HG02840 (cell line): ENCODE measurements around the gene ABCC3.

Source experiments
- ATAC-seq: cut with Tn5 transposase; IDR thresholded peaks from one replicate; pipeline ENCODE4 v1.9.1; 2021; ENCODE audit warnings: mild to moderate bottlenecking, moderate library complexity, moderate number of reproducible peaks; ENCODE audit not compliant: unreplicated experiment, low FRiP score

ABCC3 gene

GRCh38 chr17:50603340-50603739, 31.3 kb upstream of the ABCC3 start:
- no peak for ATAC-seq

- no peak for ATAC-seq
Observed at GRCh38 chr17:50604513-50604912, 30.2 kb upstream of the ABCC3 start.

DNA sequence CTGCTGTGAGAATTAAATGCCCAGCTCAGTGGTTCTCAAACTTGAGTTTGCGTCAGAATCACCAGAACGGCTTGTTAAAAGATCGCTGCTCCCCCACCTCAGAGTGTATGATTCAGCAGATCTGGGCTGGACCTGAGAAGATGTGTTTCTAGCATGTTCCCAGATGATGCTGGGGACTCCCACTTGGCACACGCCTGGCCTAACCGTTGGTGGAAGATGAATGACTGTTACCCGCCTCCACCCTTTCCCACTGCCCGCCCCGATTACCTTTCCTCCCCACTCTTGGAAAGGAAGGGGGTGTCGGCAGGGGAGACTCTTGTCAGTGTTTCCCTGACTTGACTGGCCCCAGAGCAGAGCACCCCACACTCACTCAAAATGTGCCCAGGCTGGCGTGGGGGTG, 29.3 kb upstream of the ABCC3 start:
- ATAC-seq, result no peak

- no peak for ATAC-seq
Observed at GRCh38 chr17:50607522-50608175, 27.0 kb upstream of the ABCC3 start.

- no peak for ATAC-seq
Observed at GRCh38 chr17:50608700-50609379, 25.8 kb upstream of the ABCC3 start.

DNA sequence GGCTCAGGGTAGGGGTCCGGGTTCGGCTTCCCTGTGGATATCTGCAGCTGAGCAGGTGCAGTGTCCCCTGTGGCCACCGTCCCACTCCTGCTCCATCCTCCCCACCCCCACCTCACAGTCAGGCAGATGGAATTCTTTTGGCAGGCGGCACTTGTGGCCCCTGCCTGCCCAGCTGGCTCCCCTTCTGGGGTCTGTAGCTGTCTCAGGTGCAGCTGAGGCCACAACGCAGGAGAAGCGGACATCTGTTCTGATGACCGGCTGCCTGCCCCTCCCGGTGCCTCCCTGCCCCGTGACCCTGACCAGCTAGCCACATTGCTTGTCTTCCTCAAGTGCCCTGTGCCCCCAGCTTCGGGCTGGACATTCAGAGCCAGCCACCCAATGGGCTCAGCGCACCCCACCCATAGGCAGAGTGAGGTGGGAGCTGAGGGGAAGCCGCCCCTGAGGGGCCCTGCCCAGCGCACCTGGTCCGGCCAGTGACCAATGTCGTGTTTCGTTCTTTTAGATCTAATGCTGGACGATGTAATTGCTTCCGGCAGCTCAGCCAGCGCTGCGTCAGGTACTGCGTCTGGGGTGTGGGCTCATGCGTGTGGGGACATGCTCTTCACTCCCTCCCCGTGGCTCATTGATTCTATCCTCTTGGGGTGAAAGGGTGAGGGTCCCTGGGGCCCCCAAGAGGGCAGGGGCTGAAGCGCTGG, 25.2 kb upstream of the ABCC3 start:
- no peak for ATAC-seq

GRCh38 chr17:50611634-50612033, 23.0 kb upstream of the ABCC3 start:
- ATAC-seq, result no peak

GRCh38 chr17:50612281-50612680, 22.4 kb upstream of the ABCC3 start:
- ATAC-seq, result no peak

GRCh38 chr17:50613007-50613992, 21.4 kb upstream of the ABCC3 start:
- ATAC-seq, result no peak

- ATAC-seq, result no peak
Observed at GRCh38 chr17:50614471-50615051, 20.1 kb upstream of the ABCC3 start.

GRCh38 chr17:50615828-50616227, 18.9 kb upstream of the ABCC3 start:
- no peak for ATAC-seq

GRCh38 chr17:50618300-50618699, 16.4 kb upstream of the ABCC3 start:
- no peak for ATAC-seq

DNA sequence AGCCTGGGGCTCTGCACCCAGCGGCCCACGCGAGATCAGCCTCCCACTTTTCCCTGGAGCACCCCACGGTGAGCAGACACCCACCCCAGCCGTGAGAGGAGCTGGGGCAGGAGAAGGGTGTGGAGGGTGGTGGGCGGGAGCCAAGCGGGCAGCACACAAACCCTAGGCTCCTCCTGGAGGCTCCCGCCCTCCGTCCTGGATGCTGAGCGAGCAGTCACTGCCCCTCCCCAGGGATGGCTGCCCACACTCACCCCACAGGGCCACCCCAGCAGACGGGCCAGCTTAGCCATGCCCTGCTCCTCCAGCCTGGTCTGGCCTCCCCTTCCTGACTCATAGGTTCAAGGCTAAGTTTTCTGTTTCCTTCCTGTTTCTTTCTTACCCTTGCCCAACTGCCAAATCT, 15.7 kb upstream of the ABCC3 start:
- no peak for ATAC-seq

- ATAC-seq, result no peak
Observed at GRCh38 chr17:50619489-50619888, 15.2 kb upstream of the ABCC3 start.

DNA sequence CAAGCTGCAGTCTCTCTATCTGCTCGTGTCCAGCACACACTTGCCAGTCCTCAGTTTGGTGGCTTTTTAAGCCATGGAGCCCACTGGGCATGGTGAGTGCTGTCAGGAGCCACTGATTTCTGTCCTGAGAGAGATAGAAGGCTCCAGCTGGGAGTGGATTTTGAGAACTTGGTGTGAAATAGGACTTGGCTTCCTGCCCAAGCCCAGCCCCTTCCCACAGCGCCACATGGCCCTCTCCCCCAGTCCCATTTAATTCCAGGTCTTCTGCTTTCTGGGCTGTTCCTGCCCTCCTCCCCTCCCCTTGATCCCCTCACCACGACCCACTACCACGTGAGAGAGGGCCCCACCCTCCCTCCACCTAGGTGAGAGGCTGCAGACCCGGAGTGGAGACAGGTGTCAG, 14.4 kb upstream of the ABCC3 start:
- ATAC-seq, result no peak

DNA sequence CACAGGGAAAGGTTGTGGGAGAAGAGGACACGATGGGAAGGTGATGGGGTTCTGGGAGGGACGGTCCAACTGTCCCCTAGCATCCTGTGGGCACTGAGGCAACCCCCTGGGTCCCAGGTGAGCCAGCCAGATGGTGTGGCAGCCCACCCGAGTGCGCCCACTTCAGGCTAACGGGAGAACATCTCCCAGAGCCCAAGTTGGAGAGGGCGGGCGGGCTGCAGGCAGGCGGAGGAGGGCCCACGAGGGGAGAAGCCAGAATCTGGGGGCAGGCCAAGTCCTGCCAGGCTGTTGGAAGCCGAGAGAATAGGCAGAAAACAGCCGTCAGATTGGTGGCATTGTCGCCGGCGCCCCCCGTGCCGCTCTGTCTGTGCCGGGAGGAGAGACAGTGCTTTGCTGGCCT, 13.8 kb upstream of the ABCC3 start:
- ATAC-seq, result no peak

GRCh38 chr17:50621574-50622031, 13.1 kb upstream of the ABCC3 start:
- ATAC-seq, result no peak

GRCh38 chr17:50624321-50624934, 10.3 kb upstream of the ABCC3 start:
- ATAC-seq, result no peak

- ATAC-seq, result no peak
Observed at GRCh38 chr17:50625032-50625871, 9.4 kb upstream of the ABCC3 start.
